Fibroblast of skin of scalp (primary cell): ENCODE data around the gene SH2D3C.

Experiments used
- DNase-seq: peaks from one replicate; pipeline ENCODE4 v3.0.0-alpha.2; 2013

Gene SH2D3C

GRCh38 chr9:127716412-127716811 is 62.1 kb downstream of the SH2D3C start:
- no peak for DNase-seq

- DNase-seq, result peak; percentile 96
Measured at GRCh38 chr9:127715470-127716337, 62.8 kb downstream of the SH2D3C start, which contains the start of the genes PTRH1 and TTC16. PTRH1 (minus strand) TSS chr9:127715663; CDS start chr9:127715639, 24 bp downstream. TTC16 (plus strand) TSS chr9:127716079; CDS start chr9:127716146, 67 bp downstream.

GRCh38 chr9:127714951-127715469 is 63.5 kb downstream of the SH2D3C start:
- DNase-seq, result no peak

- no peak for DNase-seq
Measured at GRCh38 chr9:127714020-127714750, 64.3 kb downstream of the SH2D3C start.

- no peak for DNase-seq
Measured at GRCh38 chr9:127712867-127713266, 65.6 kb downstream of the SH2D3C start.

- no peak for DNase-seq
Measured at GRCh38 chr9:127712371-127712770, 66.1 kb downstream of the SH2D3C start.

DNA sequence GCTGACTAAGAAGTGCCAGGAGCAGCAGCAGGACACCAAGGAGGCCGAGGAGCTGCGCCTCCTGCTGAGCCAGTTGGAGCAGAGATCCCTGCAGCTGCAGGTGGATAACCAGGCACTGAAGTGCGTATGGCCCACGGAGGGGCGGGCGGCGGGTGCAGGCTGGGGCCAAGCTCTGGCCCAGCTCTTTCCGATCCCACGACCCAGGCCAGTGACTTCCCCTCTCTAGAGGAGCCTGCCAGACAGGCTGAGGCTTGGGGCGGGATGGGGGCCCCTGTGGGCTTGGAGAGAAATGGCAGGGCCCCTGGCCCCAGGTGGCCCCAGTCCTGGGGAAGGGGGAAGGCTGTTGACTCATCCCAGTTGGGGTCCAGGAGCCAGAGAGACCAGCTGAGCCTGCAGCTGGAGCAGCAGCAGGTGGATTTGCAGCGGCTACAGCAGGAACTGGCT is 66.6 kb downstream of the SH2D3C start:
- no peak for DNase-seq

DNA sequence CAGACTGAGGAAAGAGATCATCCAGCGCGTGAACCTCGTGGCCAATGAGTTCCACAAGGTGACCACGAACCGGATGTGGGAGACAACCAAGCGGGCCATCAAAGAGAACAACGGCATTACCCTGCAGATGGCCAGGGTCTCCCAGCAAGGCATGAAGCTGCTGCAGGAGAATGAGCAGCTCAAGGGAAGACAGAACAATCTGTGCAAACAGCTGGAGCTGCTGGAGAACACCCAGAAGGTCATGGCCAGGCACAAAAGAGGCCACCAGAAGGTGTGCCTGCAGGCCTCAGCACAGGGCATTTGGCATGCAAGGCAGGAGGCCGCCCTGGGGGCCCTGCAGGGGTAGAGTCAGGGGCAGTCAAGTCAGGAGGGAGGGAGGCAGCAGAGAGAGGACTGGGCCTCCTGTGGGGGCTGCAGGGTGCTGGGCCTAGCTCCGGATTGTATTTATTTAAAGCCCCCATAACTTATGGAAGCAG is 67.2 kb downstream of the SH2D3C start:
- DNase-seq, result no peak

DNA sequence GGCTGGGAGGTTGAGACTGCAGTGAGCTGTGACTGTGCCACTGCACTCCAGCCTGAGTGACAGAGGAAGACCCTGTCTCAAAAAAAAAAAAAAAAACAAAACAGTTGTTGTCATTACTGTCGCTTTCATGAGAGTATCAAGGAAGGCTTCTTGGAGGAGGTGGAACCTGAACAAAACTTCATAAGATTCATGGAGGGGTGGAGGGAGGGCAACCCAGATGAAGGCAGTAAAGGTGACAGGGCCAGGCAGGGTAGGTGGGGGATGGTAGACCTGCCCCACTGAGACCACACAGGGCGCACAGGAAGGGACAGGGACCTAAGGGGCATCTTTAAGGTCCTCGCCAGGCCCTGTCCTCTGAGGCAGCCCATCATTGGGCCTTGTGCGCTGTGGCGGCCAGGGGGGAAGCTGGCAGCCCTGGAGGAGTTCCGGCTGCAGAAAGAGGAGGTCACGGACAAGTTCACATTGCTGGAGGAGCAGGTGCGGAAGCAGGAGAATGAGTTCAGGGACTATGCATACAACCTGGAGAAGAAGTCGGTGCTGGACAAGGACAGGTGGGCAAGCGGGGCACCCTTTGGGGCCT is 68.2 kb downstream of the SH2D3C start:
- no peak for DNase-seq

DNA sequence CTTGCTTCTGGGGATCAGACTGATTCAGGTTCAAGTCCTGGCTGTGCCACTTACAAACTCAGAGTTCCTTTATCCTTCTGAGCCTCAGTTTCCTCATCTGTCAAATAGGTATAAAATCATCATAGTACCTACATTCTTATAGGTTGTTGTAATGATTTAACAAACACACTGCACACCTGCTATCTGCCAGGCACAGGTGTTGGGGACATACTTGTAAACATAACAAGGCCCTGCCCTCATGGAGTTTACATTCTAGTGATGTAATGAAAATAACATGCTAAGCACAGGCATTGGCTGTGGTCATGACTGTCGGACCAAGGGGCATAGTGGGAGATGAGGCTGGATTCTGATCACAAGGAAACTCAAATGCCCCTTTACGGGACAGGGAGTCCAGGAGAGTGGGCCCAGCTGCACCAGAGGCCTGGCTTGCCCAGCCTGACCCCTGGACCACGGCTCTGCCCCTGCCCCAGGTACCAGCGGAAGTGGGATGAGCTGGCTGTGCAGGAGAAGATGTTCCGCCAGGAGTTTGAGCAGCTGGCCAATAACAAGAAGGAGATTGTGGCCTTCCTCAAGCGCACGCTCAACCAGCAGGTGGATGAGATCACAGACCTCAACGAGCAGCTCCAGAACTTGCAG is 69.4 kb downstream of the SH2D3C start:
- DNase-seq, result no peak

DNA sequence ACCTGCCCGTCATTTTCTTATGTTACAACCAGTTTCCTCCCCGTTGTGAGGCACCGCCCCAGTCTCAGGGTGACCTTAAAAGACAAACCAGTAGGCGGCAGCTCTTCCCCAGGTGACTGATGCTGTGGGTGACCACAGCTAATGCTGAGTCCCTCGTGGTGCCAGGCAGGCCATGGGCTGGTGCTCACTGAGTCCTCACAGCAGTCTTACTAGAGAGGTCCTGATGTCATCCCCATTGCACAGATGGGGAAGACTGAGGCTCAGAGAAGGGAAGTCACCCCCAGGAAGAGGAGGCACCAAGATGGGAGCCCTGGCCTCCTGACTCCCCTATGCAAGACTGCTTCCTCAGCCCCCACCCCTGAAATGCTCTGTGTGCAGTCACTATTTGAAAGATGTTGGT is 70.7 kb downstream of the SH2D3C start:
- no peak for DNase-seq

DNA sequence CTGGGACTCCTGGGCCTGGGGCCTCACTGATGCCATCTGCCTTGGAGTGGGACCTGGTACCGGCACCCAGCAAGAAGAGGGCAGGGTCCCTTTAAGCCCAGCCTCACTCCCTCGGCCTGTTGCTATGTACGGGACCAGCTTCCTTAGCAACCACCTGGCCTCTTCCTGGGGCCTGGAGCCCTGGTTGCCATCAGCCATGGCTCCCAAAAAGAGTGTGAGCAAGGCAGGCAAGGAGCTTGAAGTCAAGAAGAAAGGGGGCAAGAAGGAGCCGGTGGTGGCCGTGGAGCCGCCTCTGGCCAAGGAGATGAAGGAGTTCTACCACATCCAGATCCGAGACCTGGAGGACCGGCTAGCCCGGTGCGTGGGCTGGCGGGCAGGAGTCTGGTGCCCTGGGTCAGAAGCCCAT is 71.6 kb downstream of the SH2D3C start, which contains the start of gene CFAP157:
Gene CFAP157, plus strand, starts transcription at position 153 of the 406 bp plus-strand sequence. Its CDS starts 44 bp downstream, at position 197.
- DNase-seq, result no peak

DNA sequence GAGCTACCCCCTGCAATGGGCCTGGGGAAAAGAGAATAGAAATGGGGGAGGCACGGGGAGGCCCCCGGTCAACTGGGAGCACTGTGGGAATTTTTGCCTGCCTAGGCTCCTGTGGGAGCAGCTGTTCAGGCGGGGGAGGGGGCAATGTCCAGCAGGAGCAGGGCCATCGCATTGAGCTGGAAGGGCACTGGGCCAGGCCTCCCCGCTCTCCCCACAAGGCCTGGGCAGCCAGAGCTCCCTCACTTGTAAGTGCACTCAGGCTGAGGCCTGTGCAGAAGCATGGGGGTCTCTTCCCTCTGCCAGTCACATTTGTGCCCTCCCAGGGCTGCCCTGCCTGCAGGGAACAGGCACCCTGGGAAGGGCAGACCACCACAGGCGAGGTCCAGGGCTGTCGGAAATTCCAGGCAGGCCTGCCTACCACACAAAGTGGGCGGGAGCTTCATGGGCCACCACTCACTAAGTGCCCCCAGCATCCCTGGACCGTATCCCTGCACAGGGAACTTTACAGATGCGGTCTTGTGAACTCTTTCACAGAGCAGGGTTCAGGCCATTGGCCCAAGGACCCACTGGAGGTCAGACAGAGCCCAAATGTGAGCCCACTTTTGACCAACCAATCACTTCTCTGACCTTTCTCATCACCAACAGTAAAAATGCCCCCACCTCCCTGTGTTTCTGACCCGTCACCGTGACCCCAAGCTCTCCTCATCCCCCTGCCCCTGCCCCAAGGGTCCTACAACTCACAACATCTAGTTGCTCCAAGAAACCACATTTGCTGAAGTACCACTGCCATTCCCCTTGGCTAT is 72.7 kb downstream of the SH2D3C start:
- no peak for DNase-seq

GRCh38 chr9:127703289-127703946 is 75.0 kb downstream of the SH2D3C start:
- DNase-seq, result no peak

DNA sequence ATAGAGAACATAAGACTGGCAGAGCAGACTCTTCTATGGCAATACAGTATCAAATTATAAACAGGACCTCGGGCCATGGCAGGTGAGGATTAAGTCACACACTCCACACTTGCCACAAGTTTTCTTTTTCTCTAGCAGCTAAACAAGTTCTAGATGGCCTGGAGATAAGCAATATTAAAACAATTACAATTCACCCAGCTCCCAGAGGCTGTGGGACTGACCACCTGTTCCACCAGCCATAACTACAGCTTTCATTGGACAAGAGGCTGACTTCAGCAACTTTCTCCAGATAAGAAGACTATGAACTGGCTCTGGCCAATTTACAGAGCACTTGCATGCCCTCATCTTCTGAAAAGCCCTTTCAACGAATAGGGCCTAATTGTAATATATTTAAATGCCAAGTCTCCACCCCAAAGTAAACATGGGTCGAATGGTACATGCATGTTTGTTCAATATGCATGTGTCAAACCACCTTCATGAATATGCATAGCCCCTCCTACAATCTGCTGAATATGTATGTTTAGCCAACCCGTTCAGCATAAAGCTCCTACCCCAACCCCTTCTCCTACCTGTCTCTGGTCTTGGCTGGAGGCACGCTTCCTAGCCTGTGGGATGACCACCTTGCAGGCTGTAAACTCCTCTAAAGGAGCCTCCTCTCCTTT is 77.7 kb downstream of the SH2D3C start:
- DNase-seq, result no peak

GRCh38 chr9:127700140-127700539 is 78.3 kb downstream of the SH2D3C start:
- no peak for DNase-seq

GRCh38 chr9:127698985-127699670 is 79.3 kb downstream of the SH2D3C start:
- DNase-seq, result peak; percentile 96

DNA sequence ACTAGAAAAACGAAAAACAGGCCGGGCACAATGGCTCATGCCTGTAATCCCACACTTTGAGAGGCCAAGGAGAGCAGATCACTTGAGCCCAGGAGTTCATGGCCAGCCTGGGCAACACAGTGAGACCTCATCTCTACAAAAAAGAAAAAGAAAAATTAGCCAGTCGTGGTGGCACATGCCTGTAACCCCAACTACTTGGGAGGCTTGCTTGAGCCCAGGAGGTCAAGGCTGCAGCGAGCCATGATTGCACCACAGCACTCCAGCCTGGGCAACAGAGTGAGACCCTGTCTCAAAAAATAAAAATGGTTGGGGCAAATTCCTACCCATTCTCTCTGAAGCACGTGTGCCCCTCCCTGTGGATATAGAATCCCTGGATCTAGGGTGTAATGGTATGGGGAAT is 80.1 kb downstream of the SH2D3C start:
- DNase-seq, result no peak

DNA sequence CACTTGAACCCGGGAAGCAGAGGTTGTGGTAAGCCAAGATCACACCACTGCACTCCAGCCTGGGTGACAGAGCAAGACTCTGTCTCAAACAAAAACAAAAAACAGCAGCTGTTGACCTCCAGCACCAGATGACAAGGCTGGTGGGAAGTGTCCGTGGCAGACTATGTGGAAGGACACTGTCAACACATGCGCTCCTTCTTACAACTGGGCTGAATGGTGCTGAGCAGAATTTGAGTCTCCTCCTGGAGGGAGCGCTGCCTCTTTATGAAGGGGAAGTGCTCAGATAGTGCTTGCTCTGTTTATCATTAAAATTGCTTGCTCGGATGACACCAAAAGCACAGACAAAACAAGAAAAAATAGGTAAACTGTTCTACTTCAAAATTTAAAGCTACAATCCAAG is 80.9 kb downstream of the SH2D3C start:
- DNase-seq, result no peak
